ENCODE data around the gene GALNT2.

Gene GALNT2

GRCh38 chr1:230097370-230097769 is 30.3 kb downstream of the GALNT2 start:
- no peak for DNase-seq

- no peak for DNase-seq
These were observed 31.7 kb downstream of the GALNT2 start for GRCh38 chr1:230098723-230099122.

GRCh38 chr1:230099465-230099864 is 32.4 kb downstream of the GALNT2 start:
- no peak for DNase-seq

- DNase-seq, result no peak
These were observed 33.9 kb downstream of the GALNT2 start for GRCh38 chr1:230100932-230101331.

DNA sequence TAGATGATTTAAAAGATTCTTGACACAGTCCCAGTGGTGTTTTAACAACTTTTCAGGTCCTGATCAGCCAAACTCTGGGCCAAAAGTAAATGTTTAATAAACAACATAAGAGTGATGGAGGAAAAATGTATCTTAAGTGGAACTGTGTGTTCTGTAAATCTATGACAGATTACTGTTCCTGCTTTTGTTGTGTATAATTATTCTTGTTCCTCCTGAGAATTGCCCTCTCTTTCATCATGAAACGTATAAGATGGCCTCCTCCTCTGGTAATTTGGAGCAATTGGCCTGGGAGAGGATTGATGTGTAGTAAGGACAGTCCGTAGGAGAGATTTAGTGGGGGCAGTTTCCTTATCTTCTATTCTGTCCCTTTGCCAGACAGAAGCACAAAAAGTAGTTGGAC is 34.5 kb downstream of the GALNT2 start:
- no peak for DNase-seq

DNA sequence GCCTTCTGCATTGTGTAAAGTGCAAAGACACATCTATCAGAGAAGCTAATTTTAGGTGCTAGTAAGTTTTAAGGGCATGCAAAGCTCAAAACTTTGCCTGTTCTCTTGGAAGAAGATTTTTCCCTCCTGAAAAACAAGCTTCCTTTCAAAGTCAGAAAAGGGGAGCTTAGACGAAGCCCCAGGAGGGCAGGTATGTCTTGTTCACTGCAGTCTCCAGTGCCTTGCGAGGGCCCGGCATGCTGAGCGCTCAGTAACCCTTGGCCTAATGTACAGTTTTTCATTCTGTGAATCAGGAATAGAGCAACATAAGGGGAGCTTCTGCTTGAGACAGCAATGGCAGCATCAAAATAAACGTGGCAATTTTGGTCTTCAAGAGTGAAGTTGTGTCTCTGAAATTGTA is 35.0 kb downstream of the GALNT2 start:
- no peak for DNase-seq

GRCh38 chr1:230102472-230102871 is 35.4 kb downstream of the GALNT2 start:
- DNase-seq, result no peak

GRCh38 chr1:230103306-230104173 is 36.5 kb downstream of the GALNT2 start:
- no peak for DNase-seq

- peak; percentile 19 to 71 for DNase-seq
These were observed 37.6 kb downstream of the GALNT2 start for GRCh38 chr1:230104395-230105244.

GRCh38 chr1:230105245-230105753 is 38.3 kb downstream of the GALNT2 start:
- DNase-seq, result no peak

GRCh38 chr1:230105754-230106625 is 39.0 kb downstream of the GALNT2 start:
- DNase-seq, result no peak

DNA sequence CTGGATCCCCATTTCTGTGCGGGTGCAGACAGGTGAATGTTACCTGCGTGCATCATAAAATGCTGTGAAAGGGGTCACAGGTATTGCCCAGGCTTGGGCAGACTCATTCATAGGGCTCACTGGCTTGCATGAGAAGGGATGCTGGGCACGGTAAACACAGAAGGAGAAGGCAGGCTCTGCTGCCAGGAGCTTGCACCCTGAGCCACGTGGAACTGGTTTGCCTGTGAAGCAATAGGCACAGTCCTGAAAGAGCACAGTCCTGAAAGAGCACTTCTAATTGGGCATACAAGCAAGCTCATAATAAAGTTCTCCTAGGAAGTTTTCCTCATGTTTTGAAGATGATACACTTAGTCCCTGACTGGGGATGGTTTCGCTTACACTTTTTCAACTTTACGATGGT is 40.9 kb downstream of the GALNT2 start:
- DNase-seq, result no peak

DNA sequence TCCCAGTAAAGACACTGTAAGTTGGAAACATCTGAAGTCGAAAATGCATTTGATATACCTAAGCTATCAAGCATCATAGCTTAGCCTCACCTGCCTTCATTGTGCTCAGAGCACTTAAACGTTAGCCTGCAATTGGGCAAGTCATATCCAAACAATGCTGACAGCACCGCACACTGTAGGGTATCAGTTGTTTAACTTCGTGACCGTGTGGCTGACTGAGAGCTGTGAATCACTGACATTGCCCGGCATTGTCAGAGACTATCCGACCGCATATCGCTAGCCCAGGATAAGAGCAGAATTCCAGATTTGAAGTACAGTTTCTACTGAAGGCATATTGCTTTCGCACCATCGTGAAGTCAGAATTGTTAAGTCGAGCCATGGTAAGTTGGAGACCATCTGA is 41.5 kb downstream of the GALNT2 start:
- no peak for DNase-seq

GRCh38 chr1:230109066-230109465 is 42.0 kb downstream of the GALNT2 start:
- no peak for DNase-seq

DNA sequence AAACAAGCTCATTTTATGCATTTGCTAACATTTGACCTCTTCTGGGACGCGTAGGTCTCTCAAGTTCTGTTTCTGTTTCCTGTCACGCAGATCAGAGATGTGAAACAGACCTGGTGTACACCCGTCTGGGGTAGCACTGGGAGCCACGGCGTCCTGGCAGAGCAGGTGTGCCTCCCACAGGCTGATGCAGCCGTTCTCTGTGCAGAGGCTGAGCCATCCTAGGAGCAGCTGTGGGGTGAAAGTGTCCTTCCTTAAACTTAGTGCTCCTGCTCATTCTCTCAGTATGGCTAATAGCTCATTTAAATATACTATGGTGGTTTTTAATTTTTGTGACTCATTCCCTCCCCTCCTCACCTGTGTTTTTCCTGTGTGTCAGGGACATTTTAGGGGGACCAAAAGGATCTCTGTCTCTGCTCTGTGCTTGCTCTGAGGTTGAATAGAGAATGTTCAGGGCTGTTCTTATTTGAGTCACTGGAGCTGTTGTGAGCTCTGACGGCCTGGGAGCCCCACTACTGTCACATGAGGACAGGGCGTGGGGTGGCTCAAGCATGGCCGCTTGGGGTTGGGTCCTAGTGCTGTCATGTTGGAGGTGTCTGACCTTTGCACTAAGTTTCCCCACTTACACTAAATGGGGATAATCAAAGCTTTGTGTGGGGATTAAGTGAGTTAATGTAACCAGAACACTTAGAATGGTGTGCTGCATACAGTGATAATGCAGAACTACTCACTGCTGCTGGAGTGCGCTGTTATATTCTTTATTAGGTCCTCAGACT is 43.0 kb downstream of the GALNT2 start:
- DNase-seq, result peak; percentile 29 to 39

DNA sequence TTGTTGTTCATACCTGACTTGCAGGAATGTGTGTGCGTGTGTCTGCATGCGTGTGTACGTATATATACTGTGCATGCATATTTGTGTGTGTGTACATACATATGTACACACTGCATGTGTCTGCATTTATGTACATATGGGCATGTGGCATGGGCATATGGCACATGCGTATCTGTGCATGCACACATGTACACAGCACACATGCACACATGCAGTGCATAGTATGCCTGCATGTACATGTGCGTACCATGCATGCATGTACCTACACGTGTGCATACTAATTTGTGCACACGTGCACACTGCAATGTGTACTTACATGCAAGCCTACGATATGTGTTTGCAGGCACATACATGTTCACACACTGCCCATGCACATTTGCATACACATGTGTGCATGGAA is 43.9 kb downstream of the GALNT2 start:
- DNase-seq, result no peak

- peak in 1 of 2 donors; percentile 19 for DNase-seq
These were observed 45.2 kb downstream of the GALNT2 start for GRCh38 chr1:230112131-230112701.

DNA sequence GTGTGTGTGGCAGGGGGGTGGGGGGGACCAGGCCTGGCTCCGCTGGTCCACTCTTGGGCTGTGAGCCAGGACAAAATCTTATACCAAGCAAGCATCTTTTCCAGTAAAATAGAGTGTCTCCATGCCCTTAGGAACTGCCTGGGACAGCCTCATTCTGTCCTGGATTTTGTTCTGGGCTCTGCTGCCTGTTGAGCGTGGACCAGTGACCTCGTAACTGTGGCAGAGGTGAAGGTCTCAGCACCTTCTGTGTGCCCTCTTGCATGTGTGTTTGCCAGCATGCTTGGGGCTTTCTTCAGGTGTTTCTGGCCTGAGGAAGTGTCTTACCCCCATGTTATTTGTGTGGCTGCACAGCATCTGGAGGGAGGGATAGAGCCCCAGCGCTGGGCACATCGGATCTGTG is 45.7 kb downstream of the GALNT2 start:
- no peak for DNase-seq

DNA sequence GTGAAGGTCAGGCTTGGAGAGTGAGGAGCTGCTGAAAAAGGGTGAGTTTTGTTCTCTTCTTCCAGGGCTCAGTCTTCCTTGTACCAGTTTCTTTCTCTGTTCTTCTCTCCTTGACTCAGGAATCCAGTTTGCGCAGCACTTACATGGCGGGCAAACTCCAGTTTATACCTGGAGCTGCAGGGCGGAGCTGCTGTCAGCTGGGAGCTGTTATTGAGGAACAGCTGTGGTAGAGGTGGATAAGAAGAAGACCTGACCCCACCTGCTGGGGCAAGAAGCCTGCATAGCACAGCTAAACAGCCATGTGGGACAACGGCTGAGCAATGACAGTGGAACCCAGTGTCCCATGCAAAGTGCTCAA is 46.2 kb downstream of the GALNT2 start:
- DNase-seq, result no peak

DNA sequence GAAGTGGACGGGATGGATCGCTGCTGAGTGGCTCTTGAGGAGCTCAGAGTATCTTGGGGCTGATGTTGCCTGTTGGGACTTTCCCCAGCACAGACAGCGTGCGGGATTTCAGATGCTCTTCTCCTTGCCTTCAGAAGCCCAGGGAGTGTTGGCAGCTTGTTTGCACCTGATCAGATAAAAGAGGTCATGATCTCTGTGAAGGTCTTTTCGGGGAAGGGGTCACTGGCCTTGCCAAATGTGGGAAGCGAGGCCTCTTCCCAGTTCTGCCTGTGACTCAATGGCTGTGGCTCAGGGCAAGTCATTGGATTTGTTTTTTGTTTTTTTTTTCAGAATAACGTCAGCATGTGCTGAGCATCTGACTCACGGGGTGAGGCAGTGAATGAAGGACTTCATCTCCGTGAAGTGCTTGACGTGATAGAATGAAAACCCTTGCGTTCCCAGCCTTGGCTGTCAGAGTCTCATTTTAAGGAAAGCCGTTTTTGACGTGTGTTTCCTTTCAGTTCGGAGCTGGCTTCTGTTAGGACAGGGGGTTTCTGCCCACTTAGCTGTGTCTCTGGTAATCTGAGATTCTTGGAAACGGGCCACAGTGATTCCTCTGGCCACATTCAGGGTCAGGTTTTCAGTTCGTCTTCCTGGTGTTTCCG is 46.7 kb downstream of the GALNT2 start:
- no peak for DNase-seq

GRCh38 chr1:230114237-230114651 is 47.2 kb downstream of the GALNT2 start:
- DNase-seq, result no peak

Measured in CD4-positive, alpha-beta T cell treated with Interleukin-4 for 1 hour (primary cell).